Loucy (cell line): ENCODE data around the gene TRIO.

ENCODE experiments used
- H2AFZ ChIP-seq: fragments of 200-600 bp; sonication (generic); 2 replicates; pipeline ENCODE4 v1.6.0; 2016; ENCODE audit warnings: antibody characterized with exemption, mild to moderate bottlenecking, low read length, moderate library complexity
- H3F3A ChIP-seq: fragments of 200-600 bp; 2 replicates; pipeline ENCODE4 v1.6.0; 2016; ENCODE audit warnings: antibody characterized with exemption, low read depth, mild to moderate bottlenecking
- H3K27me3 ChIP-seq: fragments of 200-600 bp; sonication (generic); 2 replicates; pipeline ENCODE4 v1.6.1; 2014; ENCODE audit warnings: low read length, mild to moderate bottlenecking; ENCODE audit not compliant: insufficient read depth, poor library complexity, severe bottlenecking
- H3K36me3 ChIP-seq: fragments of 200-600 bp; sonication (generic); 2 replicates; pipeline ENCODE4 v1.6.1; 2016; ENCODE audit warnings: low read length; ENCODE audit not compliant: insufficient read depth
- H3K4me1 ChIP-seq: fragments of 200-600 bp; sonication (generic); 2 replicates; pipeline ENCODE4 v1.5.1; 2014; ENCODE audit warnings: low read length, mild to moderate bottlenecking; ENCODE audit not compliant: insufficient read depth, poor library complexity, severe bottlenecking
- H3K4me2 ChIP-seq: fragments of 200-600 bp; sonication (generic); 2 replicates; pipeline ENCODE4 v1.6.0; 2014; ENCODE audit warnings: antibody characterized with exemption, low read length, low read depth, mild to moderate bottlenecking; ENCODE audit not compliant: poor library complexity, severe bottlenecking
- H3K4me3 ChIP-seq: fragments of 200-600 bp; sonication (generic); 2 replicates; pipeline ENCODE4 v1.5.1; 2014; ENCODE audit warnings: low read length, mild to moderate bottlenecking, mixed read lengths; ENCODE audit not compliant: poor library complexity, severe bottlenecking
- H3K79me2 ChIP-seq: fragments of 200-600 bp; sonication (generic); 2 replicates; pipeline ENCODE4 v1.6.1; 2014; ENCODE audit warnings: low read length; ENCODE audit not compliant: insufficient read depth
- H3K9ac ChIP-seq: fragments of 200-600 bp; sonication (generic); 2 replicates; pipeline ENCODE4 v1.6.0; 2014; ENCODE audit warnings: mild to moderate bottlenecking, low read depth, low read length, moderate library complexity; ENCODE audit not compliant: poor library complexity, severe bottlenecking
- H3K9me2 ChIP-seq: fragments of 200-600 bp; sonication (generic); replicated peaks from 2 replicates; pipeline ENCODE4 v1.6.1; 2016; ENCODE audit warnings: low read depth, low read length, mixed read lengths
- H3K9me3 ChIP-seq: fragments of 200-600 bp; sonication (generic); 2 replicates; pipeline ENCODE4 v1.6.1; 2014; ENCODE audit warnings: mild to moderate bottlenecking, antibody characterized with exemption, low read length, low read depth; ENCODE audit not compliant: insufficient read depth
- H4K20me1 ChIP-seq: fragments of 200-600 bp; sonication (generic); 2 replicates; pipeline ENCODE4 v1.6.0; 2014; ENCODE audit warnings: antibody characterized with exemption, low read length, mild to moderate bottlenecking; ENCODE audit not compliant: insufficient read depth, poor library complexity, severe bottlenecking
- CTCF ChIP-seq: fragments of 200-600 bp; sonication (generic); conservative IDR thresholded peaks from 2 replicates; pipeline ENCODE4 v1.5.1; 2014; ENCODE audit warnings: mild to moderate bottlenecking, antibody characterized with exemption, low read length
- EZH2phosphoT487 ChIP-seq: fragments of 200-600 bp; IDR thresholded peaks from 2 replicates; pipeline ENCODE4 v1.6.1; 2018; ENCODE audit warnings: antibody characterized with exemption, mild to moderate bottlenecking, moderate library complexity, borderline replicate concordance

The TRIO gene

GRCh38 chr5:14404780-14405179 is 261.6 kb downstream of the TRIO start:
- Histone ChIP-seq H3K9ac (no peak overlapping the region), H3K79me2 (no peaks in the 10 kb centered on the region), H4K20me1 (no peaks in the 10 kb centered on the region), H3F3A (no peaks in the 10 kb centered on the region), H3K4me1 (peaks cover 11% of the 10 kb centered on the region), H3K9me3 (no peaks in the 10 kb centered on the region), H3K9me2 (no peaks in the 10 kb centered on the region), H3K36me3 (peaks cover 40% of the 10 kb centered on the region; the same call in 1 of the 2 replicates), H3K4me2 (no peak overlapping the region), H3K27me3 (no peaks in the 10 kb centered on the region), H3K4me3 (no peak overlapping the region), H2AFZ (no peak overlapping the region)
- TF ChIP-seq EZH2phosphoT487, result no peak
- no peak for TF ChIP-seq CTCF

GRCh38 chr5:14405267-14405666 is 262.1 kb downstream of the TRIO start:
- Histone ChIP-seq H2AFZ (no peak overlapping the region), H3K9me3 (no peaks in the 10 kb centered on the region), H4K20me1 (no peaks in the 10 kb centered on the region), H3K4me1 (peaks cover 7% of the 10 kb centered on the region), H3K4me3 (no peak overlapping the region), H3F3A (no peaks in the 10 kb centered on the region), H3K27me3 (no peaks in the 10 kb centered on the region), H3K36me3 (peaks cover 45% of the 10 kb centered on the region; the same call in 1 of the 2 replicates), H3K9me2 (no peaks in the 10 kb centered on the region), H3K4me2 (no peak overlapping the region), H3K79me2 (no peaks in the 10 kb centered on the region), H3K9ac (no peak overlapping the region)
- no peak for TF ChIP-seq EZH2phosphoT487
- peak; percentile 60 for TF ChIP-seq CTCF

- no peaks in the 10 kb centered on the region for H3K9me2 ChIP-seq
- H3K79me2 ChIP-seq, result no peaks in the 10 kb centered on the region
- no peaks in the 10 kb centered on the region for H3K27me3 ChIP-seq
- no peak overlapping the region for H3K9ac ChIP-seq
- H3K36me3 ChIP-seq, result peaks cover 43% of the 10 kb centered on the region; the same call in 1 of the 2 replicates
- H4K20me1 ChIP-seq, result no peaks in the 10 kb centered on the region
- TF ChIP-seq CTCF, result no peak
- TF ChIP-seq EZH2phosphoT487, result no peak
- H3K4me1 ChIP-seq, result no peaks in the 10 kb centered on the region
- no peaks in the 10 kb centered on the region for H3F3A ChIP-seq
- no peak overlapping the region for H3K4me3 ChIP-seq
- no peak overlapping the region for H2AFZ ChIP-seq
- H3K4me2 ChIP-seq, result no peak overlapping the region
- no peaks in the 10 kb centered on the region for H3K9me3 ChIP-seq
Observed at GRCh38 chr5:14405706-14406553, 262.8 kb downstream of the TRIO start.
